Measurements from ENCODE around the gene CCL4.

GRCh38 chr17:36070427-36070826, 33.2 kb upstream of the CCL4 start:
- TF ChIP-seq CTCF (IDR thresholded peaks at IDR 0.05) = no peak
- TF ChIP-seq POLR2A (IDR thresholded peaks at IDR 0.05) = no peak
- TF ChIP-seq EP300 (IDR thresholded peaks at IDR 0.05) = no peak

Data from tibial nerve (tissue), 4 donors.